Measurements from ENCODE around the gene PHYH. TPM values are rescaled to one million over a fixed set of nuclear protein-coding genes. Genes with fewer than 3 reads are reported as not detected.
A peak's percentile ranks its signal among the peaks of the same experiment; 100 is the strongest.
"Not testable (repeated sequence)": the region's sequence is repeated elsewhere in the genome, so short reads cannot be mapped to it uniquely, and the experiment has no call there.

Gene PHYH
- total RNA-seq: 7.2 and 12.1 TPM in 2 replicates

GRCh38 chr10:13299437-13300287 is at the start of gene PHYH:
Gene PHYH (minus strand): TSS chr10:13300064. CDS start chr10:13300042, 22 bp downstream.
- peak; percentile 86 to 94 for DNase-seq (ENCODE audit: low read depth in 2 of 2)

DNA sequence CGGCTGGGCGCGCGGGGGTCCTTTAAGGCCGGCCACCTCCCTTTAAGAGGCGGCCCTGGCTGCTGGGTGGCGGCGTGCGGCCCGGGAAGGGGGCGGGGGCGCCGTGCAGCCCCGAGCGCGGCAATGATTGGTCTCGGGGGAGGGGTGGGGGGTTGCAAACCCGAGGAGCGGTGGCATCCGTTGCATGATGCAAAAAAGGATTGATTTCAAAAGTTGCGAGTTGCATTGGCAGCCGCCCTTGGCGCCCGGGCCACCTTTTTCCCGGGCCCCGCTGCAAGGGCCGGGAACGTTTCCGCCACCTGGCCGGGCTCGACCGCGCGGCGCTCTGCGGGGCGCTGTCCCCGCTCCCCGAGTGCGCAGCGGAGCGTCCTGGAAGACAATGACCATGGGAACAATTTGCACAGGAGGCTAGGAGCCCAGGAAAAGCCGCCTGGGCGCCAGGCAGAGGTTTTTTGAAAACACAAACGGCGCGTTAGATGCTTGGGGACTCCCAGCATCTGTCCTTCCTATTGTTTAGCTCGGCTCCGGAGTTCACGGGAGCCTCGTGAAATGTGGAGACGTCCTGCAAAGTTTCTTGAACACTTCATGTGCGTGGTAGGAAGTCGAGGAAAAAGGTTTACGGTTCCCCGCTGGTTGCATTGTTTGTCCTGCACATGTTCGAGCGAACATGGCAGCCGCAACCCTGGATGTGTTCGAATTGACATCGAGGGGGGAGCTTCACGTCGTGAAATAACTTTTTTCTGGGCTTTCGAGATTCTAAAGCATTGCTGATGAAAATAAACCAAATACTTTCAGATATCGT is 48.6 kb upstream of the PHYH start, which contains the start of gene SEPHS1:
SEPHS1 (minus strand) TSS at position 78 of the 802 bp plus-strand sequence. CDS start 3,343 bp downstream, outside the sequence.
- peak; percentile 62 to 74 for DNase-seq (ENCODE audit: low read depth in 2 of 2)

DNA sequence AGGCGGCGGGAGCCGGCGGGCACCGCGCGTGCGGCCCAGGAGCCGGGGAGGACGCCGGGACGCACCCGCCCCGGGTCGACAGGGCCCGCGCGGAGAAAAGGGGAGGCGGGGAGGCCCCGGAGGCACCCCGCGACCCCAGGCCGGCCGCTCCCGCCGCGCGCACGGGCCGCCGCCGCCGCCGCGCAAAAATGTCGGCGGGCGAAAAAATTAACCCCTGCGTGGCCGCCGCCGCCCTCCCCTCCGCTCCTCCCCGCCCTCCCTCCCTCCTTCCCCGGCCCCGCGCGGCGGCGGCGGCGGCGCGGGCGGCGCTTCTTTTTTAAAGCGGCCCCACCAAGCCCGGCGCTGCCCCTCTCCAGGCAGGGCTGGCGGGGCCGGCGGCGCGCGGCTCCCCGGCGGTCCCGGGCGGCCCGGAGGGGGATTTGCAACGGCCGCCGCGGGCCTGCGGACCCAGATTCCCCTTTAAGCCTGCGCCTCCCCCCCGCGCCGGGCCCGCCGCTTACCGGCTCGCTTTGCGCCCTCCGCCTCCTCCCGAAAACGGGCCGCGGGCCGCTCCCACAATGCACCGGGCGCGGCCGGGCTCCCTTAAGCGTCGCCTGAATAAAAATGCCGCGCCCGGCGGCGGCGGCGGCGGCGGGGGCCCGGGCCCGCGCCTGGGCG is 47.8 kb upstream of the PHYH start:
- DNase-seq (ENCODE audit: low read depth in 2 of 2): peak; percentile 78 to 86

GRCh38 chr10:13347043-13347499 is 47.2 kb upstream of the PHYH start:
- DNase-seq (ENCODE audit: low read depth in 2 of 2): peak; percentile 44 to 45

DNA sequence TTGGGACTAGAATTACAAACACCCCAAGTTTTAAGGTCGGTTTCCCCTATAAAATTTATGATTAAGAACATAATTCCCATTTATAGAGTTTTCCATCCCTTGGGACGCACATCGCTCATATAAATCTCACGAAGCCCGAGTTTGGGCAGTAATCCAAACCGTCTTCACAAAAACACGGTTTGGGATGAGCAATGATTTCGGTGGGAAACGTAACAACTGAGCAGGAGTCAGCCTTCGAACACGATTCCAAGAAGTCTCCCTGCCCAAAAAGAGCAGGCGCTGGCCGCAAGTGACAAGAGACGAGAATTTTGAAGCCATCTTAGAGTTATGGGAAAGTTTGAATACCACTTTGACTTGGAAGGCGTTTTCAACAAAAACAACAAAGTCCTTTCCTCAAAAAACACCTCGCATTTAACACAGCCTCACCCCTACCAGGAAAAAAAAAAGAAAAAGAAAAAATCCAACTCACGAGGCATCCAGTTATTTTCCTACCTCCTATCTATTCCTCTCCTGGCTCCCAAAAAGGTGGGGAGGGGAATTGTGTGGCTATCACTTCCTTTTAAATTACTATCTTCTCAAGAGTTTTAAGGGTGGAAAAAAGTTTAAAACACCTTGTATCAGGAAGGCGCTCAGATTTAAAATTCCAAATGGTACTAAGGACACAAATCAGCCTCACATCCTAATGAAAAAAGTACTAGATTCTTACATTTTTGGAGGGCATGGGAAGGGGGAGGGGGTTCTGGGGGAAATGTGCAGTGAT is 46.6 kb upstream of the PHYH start:
- DNase-seq (ENCODE audit: low read depth in 2 of 2): peak; percentile 48 to 81

DNA sequence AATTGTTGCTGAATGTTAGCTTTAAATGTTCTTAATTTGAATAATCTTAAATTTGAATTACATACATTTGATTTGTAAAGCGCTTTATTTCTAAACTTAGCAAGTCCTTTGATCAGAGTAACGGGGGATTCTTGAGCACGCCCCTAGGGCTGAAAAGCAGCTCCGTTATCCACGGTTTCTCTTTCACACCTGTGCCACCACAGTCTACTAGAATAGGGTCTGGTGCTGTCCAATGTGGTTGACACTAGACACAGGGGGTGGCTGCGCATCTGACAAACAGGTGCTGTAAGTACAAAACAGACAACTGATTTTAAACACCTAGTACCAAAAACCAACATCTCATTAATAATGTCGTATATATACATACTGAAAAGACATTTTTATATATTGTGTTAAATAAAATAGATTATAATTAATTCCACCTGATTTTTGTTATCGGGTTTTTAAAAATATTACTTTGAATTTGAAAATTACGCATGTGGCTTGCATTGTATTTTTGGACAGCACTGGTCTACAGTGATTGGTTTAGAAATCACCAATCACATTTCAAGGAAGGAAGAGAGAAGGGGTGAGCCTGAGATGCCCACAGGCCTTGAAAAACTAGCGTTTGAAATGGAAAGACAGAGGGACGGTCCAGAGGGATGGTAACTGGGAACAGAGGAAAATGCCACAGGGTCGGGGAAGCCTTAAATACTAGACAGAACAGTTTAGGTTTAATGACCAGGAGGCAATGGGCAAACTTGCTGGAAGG is 40.9 kb upstream of the PHYH start:
- DNase-seq (ENCODE audit: low read depth in 2 of 2): no peak

GRCh38 chr10:13340068-13340467 is 40.2 kb upstream of the PHYH start:
- DNase-seq (ENCODE audit: low read depth in 2 of 2): no peak

- peak; percentile 58 to 87 for DNase-seq (ENCODE audit: low read depth in 2 of 2)
These were observed 38.7 kb upstream of the PHYH start for GRCh38 chr10:13338390-13339110.

- DNase-seq (ENCODE audit: low read depth in 2 of 2): no peak
These were observed 37.9 kb upstream of the PHYH start for GRCh38 chr10:13337827-13338196.

- no peak for DNase-seq (ENCODE audit: low read depth in 2 of 2)
These were observed 37.4 kb upstream of the PHYH start for GRCh38 chr10:13337128-13337826.

- no peak for DNase-seq (ENCODE audit: low read depth in 2 of 2)
These were observed 36.0 kb upstream of the PHYH start for GRCh38 chr10:13335881-13336280.

DNA sequence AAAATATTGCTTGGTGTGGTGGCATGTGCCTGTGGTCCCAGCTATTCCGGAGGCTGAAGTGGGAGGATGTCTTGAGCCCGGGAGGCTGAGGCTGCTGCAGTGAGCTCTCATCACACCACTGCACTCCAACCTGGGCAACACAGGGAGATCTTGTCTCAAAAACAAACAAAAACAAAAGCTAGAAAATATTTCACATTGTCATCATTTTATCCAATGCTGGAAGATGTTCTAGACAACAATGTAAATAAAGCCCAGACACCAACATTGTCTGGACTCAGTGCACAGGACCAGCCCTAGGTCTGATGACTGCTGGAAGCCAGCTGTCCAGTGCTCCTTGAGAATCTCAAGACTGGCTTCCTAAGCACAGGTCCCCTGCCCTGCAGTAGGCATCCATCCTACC is 34.7 kb upstream of the PHYH start:
- DNase-seq (ENCODE audit: low read depth in 2 of 2): no peak

- DNase-seq (ENCODE audit: low read depth in 2 of 2): peak in 1 of 2 donors; percentile 12
These were observed 31.8 kb upstream of the PHYH start for GRCh38 chr10:13331646-13332045.

GRCh38 chr10:13330980-13331379 is 31.1 kb upstream of the PHYH start:
- not testable (repeated sequence) for DNase-seq (ENCODE audit: low read depth in 2 of 2)

DNA sequence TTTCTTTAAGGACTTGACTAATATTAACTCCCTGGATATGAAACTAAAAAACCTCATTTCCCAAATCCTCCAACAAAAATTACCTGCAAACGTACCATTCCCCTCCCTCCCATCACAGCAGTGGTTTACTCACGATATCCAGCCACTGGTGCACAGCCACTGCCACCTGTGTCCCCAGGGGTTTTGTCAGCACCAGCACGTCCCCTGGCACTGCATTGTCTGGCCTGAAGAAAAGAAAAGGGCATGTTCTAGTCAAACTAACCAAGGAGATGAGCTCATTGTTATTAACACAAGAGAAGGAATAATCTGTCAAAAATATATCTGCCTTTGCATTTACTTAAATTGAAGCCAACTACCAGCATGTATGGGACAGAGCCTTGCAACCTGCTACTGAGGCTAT is 29.7 kb upstream of the PHYH start:
- no peak for DNase-seq (ENCODE audit: low read depth in 2 of 2)

DNA sequence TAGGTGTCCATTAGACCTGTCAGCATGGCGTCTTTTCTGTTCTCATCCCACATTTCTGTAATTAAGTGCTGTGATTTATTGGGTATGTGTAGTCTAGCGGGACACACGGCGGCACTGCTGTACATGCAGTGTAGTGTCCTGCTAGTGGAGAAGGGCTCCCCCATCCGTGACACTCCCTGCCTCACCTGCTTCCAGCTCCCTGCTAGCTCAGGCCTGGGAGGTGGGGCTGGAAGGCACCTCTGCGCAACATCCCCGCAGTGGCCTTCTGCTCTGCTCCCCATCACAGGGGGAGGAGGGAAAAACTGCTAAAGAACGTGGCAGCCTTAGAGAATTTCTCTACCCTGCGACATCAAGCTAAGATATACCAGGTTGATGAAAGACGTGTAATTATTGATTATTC is 28.7 kb upstream of the PHYH start:
- DNase-seq (ENCODE audit: low read depth in 2 of 2): no peak

- no peak for DNase-seq (ENCODE audit: low read depth in 2 of 2)
These were observed 28.3 kb upstream of the PHYH start for GRCh38 chr10:13328126-13328525.

- DNase-seq (ENCODE audit: low read depth in 2 of 2): no peak
These were observed 27.7 kb upstream of the PHYH start for GRCh38 chr10:13327534-13327933.

DNA sequence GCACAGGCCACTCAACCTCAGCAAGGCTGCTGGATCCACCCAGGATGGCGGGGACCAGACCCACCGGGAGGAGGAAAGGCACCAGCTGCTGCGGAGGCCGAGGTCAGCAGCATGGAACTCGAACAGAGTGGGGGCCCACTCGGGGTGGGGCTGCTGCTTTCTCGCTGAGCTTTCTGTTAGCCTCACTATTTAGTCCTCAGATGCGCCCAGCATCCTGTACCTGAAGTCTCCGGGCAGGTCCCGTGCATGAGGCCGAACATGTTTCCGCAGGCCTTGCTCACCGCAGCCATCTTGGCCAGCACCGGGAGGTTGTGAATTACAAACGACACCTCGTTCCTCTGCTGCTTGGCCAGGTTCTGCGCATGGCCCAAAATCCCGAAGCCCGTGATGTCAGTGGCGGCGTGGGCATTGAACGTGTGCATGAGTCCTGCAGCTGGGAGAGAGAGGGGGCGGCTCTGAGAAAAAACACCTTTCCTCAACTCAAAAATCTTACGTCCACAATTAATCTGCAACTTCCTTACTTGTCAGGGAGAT is 22.8 kb upstream of the PHYH start:
- DNase-seq (ENCODE audit: low read depth in 2 of 2): no peak
